Nephron (organoid): Measurements from ENCODE around the gene FRRS1L.
"Not testable (repeated sequence)": the region's sequence is repeated elsewhere in the genome, so short reads cannot be mapped to it uniquely, and the experiment has no call there.

Experiments used
- H3K27ac Mint-ChIP-seq, 3 experiments: 2 replicates each; pipeline ENCODE4 v1.8.0; 2020; ENCODE audit warnings: mixed read lengths in 3 of 3, mild to moderate bottlenecking in 2 of 3, moderate library complexity in 1 of 3
- H3K27me3 Mint-ChIP-seq: 2 replicates; pipeline ENCODE4 v1.8.0; 2021; ENCODE audit warnings: low read depth, mild to moderate bottlenecking, moderate library complexity, mixed read lengths
- H3K36me3 Mint-ChIP-seq: 2 replicates; pipeline ENCODE4 v1.8.0; 2020; ENCODE audit warnings: low read depth, mixed read lengths
- H3K4me1 Mint-ChIP-seq: 2 replicates; pipeline ENCODE4 v1.8.0; 2020; ENCODE audit warnings: mixed read lengths
- H3K4me3 Mint-ChIP-seq, 3 experiments: 2 replicates each; pipeline ENCODE4 v1.8.0; 2020; ENCODE audit warnings: mild to moderate bottlenecking in 3 of 3, mixed read lengths in 3 of 3, moderate library complexity in 2 of 3
- H3K9me3 Mint-ChIP-seq: 2 replicates; pipeline ENCODE4 v1.8.0; 2020; ENCODE audit warnings: mixed read lengths
- TF ChIP-seq, protein P1 (sequence below), 3 experiments: fragments of 200-600 bp; sonication (generic); IDR thresholded peaks; one replicate each; pipeline ENCODE4 v1.5.0; 2021; ENCODE audit warnings: antibody characterized with exemption in 3 of 3; ENCODE audit not compliant: unreplicated experiment in 3 of 3

FRRS1L gene

DNA sequence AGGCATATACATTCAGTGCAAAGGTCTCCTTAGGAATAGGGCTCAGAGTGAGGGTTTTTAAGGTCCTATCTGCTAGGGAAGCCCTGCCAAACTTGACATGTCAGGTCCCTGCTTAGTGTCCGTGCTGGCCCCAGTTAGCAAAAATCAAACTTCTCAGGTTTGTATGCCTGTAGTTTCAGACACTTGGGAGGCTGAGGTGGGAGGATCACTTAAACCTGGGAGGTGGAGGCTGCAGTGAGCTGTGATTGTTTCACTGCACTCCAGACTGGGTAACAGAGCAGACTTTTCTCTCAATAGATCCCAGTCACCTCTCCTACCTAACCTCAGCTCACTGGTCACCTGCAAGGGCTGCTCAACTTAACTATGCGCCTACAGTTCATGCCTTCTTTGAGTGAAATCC lies 28.6 kb downstream of the FRRS1L start:
- Mint-ChIP-seq H3K4me1 (peaks cover 3% of the 10 kb centered on the region), H3K27ac (no peak overlapping the region), H3K36me3 (no peaks in the 10 kb centered on the region), H3K4me3 (no peak overlapping the region), H3K9me3 (no peaks in the 10 kb centered on the region), H3K27me3 (no peaks in the 10 kb centered on the region)
- TF ChIP-seq, protein P1, sequence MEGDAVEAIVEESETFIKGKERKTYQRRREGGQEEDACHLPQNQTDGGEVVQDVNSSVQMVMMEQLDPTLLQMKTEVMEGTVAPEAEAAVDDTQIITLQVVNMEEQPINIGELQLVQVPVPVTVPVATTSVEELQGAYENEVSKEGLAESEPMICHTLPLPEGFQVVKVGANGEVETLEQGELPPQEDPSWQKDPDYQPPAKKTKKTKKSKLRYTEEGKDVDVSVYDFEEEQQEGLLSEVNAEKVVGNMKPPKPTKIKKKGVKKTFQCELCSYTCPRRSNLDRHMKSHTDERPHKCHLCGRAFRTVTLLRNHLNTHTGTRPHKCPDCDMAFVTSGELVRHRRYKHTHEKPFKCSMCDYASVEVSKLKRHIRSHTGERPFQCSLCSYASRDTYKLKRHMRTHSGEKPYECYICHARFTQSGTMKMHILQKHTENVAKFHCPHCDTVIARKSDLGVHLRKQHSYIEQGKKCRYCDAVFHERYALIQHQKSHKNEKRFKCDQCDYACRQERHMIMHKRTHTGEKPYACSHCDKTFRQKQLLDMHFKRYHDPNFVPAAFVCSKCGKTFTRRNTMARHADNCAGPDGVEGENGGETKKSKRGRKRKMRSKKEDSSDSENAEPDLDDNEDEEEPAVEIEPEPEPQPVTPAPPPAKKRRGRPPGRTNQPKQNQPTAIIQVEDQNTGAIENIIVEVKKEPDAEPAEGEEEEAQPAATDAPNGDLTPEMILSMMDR (IDR thresholded peaks at IDR 0.05; ENCODE audit: unreplicated experiment in 3 of 3): no peak

DNA sequence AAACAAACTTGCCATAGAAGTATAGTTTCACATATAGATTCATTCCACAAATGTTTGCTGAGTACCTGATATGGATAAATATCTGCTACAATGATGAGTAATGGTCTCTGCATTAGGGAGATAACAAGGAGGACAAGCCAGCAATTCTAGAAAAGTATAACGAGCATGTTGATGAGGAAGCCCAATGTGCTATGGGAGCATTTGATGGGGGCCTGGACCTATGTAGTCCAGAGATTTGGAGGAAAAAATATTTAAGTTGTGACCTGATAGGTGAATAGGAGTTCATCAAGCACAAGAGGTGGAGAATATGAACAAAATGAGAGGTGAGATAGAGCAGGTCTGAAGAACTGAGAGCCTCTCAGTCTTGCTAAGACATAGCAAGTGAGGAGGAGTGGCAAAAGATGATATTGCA lies 32.9 kb downstream of the FRRS1L start:
- no peak overlapping the region for H3K27ac Mint-ChIP-seq
- no peaks in the 10 kb centered on the region for H3K9me3 Mint-ChIP-seq
- TF ChIP-seq, protein P1 (IDR thresholded peaks at IDR 0.05; ENCODE audit: unreplicated experiment in 3 of 3): no peak
- no peaks in the 10 kb centered on the region for H3K27me3 Mint-ChIP-seq
- H3K36me3 Mint-ChIP-seq: no peaks in the 10 kb centered on the region
- no peak overlapping the region for H3K4me3 Mint-ChIP-seq
- H3K4me1 Mint-ChIP-seq: peaks cover 3% of the 10 kb centered on the region

DNA sequence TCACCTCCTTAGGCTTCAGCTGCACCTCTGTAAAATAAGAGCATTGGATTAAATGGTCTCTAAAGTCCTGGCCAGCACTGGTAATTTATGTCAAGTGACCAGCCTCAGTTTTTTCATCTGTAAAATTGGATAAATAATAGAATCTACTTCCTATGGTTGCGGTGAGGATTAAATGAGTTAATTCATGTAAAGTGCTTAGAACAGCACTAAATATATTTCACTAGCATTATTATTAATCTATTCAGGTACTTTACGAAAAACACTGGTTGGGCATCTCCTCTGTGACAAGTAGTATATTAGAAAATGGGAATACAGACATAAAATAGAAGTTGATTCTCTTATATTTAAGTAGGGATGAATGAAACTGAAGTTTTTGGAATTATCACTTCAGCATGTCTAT lies 33.5 kb downstream of the FRRS1L start:
- no peak overlapping the region for H3K27ac Mint-ChIP-seq
- H3K27me3 Mint-ChIP-seq: no peaks in the 10 kb centered on the region
- peaks cover 3% of the 10 kb centered on the region for H3K4me1 Mint-ChIP-seq
- TF ChIP-seq, protein P1 (IDR thresholded peaks at IDR 0.05; ENCODE audit: unreplicated experiment in 3 of 3): no peak
- H3K36me3 Mint-ChIP-seq: no peaks in the 10 kb centered on the region
- no peaks in the 10 kb centered on the region for H3K9me3 Mint-ChIP-seq
- H3K4me3 Mint-ChIP-seq: no peak overlapping the region

DNA sequence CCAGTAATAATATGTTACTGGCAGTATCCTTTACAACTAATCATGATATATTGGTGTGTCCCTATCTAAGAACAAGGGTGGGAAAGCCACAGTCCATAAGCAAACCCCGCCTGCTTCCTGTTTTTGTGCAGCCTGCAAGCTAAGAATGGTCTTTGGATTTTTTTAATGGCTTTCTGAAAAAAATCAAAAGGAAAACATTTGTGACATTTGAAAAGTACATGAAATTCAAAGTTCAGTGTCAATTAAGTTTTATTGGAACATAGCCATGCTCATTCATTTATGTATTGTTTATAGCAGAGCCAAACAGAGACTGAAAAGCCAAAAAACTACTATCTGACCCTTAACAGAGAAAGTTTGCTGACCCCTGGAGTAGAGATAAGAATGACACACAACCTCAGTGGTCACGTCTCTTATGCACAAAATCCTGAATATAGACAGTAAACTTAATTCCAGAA lies 34.5 kb downstream of the FRRS1L start:
- no peaks in the 10 kb centered on the region for H3K9me3 Mint-ChIP-seq
- no peaks in the 10 kb centered on the region for H3K27me3 Mint-ChIP-seq

GRCh38 chr9:109129470-109130197 lies 37.4 kb downstream of the FRRS1L start:
- Mint-ChIP-seq H3K9me3 (no peaks in the 10 kb centered on the region), H3K4me3 (no peak overlapping the region), H3K4me1 (peaks cover 3% of the 10 kb centered on the region), H3K36me3 (no peaks in the 10 kb centered on the region), H3K27ac (no peak overlapping the region), H3K27me3 (no peaks in the 10 kb centered on the region)
- TF ChIP-seq, protein P1 (IDR thresholded peaks at IDR 0.05; ENCODE audit: unreplicated experiment in 3 of 3): no peak

More for the DNA sequence above, 34.5 kb downstream of the FRRS1L start:
- H3K27ac Mint-ChIP-seq: no peak overlapping the region
- TF ChIP-seq, protein P1 (IDR thresholded peaks at IDR 0.05; ENCODE audit: unreplicated experiment in 3 of 3): no peak
- H3K4me1 Mint-ChIP-seq: peaks cover 3% of the 10 kb centered on the region
- H3K4me3 Mint-ChIP-seq: no peak overlapping the region
- no peaks in the 10 kb centered on the region for H3K36me3 Mint-ChIP-seq

- H3K9me3 Mint-ChIP-seq, H3K27me3 Mint-ChIP-seq, H3K4me1 Mint-ChIP-seq, H3K4me3 Mint-ChIP-seq, H3K27ac Mint-ChIP-seq, H3K36me3 Mint-ChIP-seq: not testable (repeated sequence)
Observed at GRCh38 chr9:109126671-109127070, 40.4 kb downstream of the FRRS1L start.
